Stimulated activated CD4-positive, alpha-beta T cell treated with anti-CD3 and anti-CD28 coated beads, Interleukin-12 subunit alpha, Interleukin-12 subunit beta, amount 100 ng/mL, for 24 hours (primary cell): ENCODE data around the gene ARHGAP26.

Experiments used
- DNase-seq, 2 experiments: peaks; one replicate each; pipeline ENCODE4 v3.0.0-alpha.2; 2020; ENCODE audit warnings: low read depth in 2 of 2

ARHGAP26 gene

GRCh38 chr5:143037071-143037470 lies 266.9 kb downstream of the ARHGAP26 start:
- DNase-seq = no peak

GRCh38 chr5:143037708-143038107 lies 267.5 kb downstream of the ARHGAP26 start:
- DNase-seq = no peak

GRCh38 chr5:143040622-143041021 lies 270.4 kb downstream of the ARHGAP26 start:
- no peak for DNase-seq

- DNase-seq = no peak
Observed at GRCh38 chr5:143041461-143041860, 271.3 kb downstream of the ARHGAP26 start.

GRCh38 chr5:143041972-143042770 lies 272.0 kb downstream of the ARHGAP26 start:
- DNase-seq = no peak

- DNase-seq = no peak
Observed at GRCh38 chr5:143044265-143044664, 274.1 kb downstream of the ARHGAP26 start.

- DNase-seq = no peak
Observed at GRCh38 chr5:143045062-143045461, 274.9 kb downstream of the ARHGAP26 start.

- no peak for DNase-seq
Observed at GRCh38 chr5:143046314-143046713, 276.1 kb downstream of the ARHGAP26 start.

GRCh38 chr5:143047091-143047490 lies 276.9 kb downstream of the ARHGAP26 start:
- DNase-seq = no peak

GRCh38 chr5:143050183-143050582 lies 280.0 kb downstream of the ARHGAP26 start:
- no peak for DNase-seq

GRCh38 chr5:143051244-143052058 lies 281.3 kb downstream of the ARHGAP26 start:
- DNase-seq = no peak

GRCh38 chr5:143052967-143053682 lies 282.9 kb downstream of the ARHGAP26 start:
- DNase-seq = no peak

- no peak for DNase-seq
Observed at GRCh38 chr5:143053780-143054179, 283.6 kb downstream of the ARHGAP26 start.

GRCh38 chr5:143054480-143054941 lies 284.3 kb downstream of the ARHGAP26 start:
- no peak for DNase-seq

GRCh38 chr5:143055596-143056338 lies 285.6 kb downstream of the ARHGAP26 start:
- no peak for DNase-seq

GRCh38 chr5:143056339-143056704 lies 286.1 kb downstream of the ARHGAP26 start:
- DNase-seq = no peak

GRCh38 chr5:143056792-143057579 lies 286.8 kb downstream of the ARHGAP26 start:
- no peak for DNase-seq

GRCh38 chr5:143057580-143057999 lies 287.4 kb downstream of the ARHGAP26 start:
- DNase-seq = no peak

- no peak for DNase-seq
Observed at GRCh38 chr5:143059355-143059754, 289.2 kb downstream of the ARHGAP26 start.

- DNase-seq = no peak
Observed at GRCh38 chr5:143059976-143060765, 290.0 kb downstream of the ARHGAP26 start.
